HG03066 (cell line): ENCODE results near the gene LRRC3.

Source experiments
- ATAC-seq: cut with Tn5 transposase; IDR thresholded peaks from one replicate; pipeline ENCODE4 v1.9.1; 2021; ENCODE audit warnings: low read depth; ENCODE audit not compliant: unreplicated experiment

The LRRC3 gene

GRCh38 chr21:44509539-44509938 lies 54.2 kb downstream of the LRRC3 start:
- no peak for ATAC-seq

- no peak for ATAC-seq
Measured at GRCh38 chr21:44510109-44510507, 54.8 kb downstream of the LRRC3 start.

GRCh38 chr21:44510508-44511218 lies 55.4 kb downstream of the LRRC3 start:
- no peak for ATAC-seq

GRCh38 chr21:44511219-44511937 lies 56.1 kb downstream of the LRRC3 start:
- ATAC-seq = no peak
